Stimulated activated naive CD8-positive, alpha-beta T cell treated with anti-CD3 and anti-CD28 coated beads, Interleukin-15, amount 100 ng/mL, for 72 hours (primary cell): ENCODE measurements around the gene DOCK1.

Experiments
- ATAC-seq: fragments of 150-1000 bp; cut with Tn5 transposase; 2 replicates; pipeline ENCODE4 v1.10.0; 2021; ENCODE audit warnings: mild to moderate bottlenecking, moderate library complexity
- DNase-seq, 2 donors: peaks; one replicate each; pipeline ENCODE4 v3.0.0; 2021 to 2022
- H3K27ac Mint-ChIP-seq, 2 donors: one replicate each; pipeline ENCODE4 v1.8.0; 2022; ENCODE audit warnings: mild to moderate bottlenecking in 2 of 2, mixed read lengths in 2 of 2, moderate library complexity in 2 of 2
- H3K27me3 Mint-ChIP-seq: one replicate; pipeline ENCODE4 v1.8.0; 2022; ENCODE audit warnings: mixed read lengths
- H3K4me1 Mint-ChIP-seq: one replicate; pipeline ENCODE4 v1.8.0; 2022; ENCODE audit warnings: mild to moderate bottlenecking, mixed read lengths
- H3K4me3 Mint-ChIP-seq, 2 donors: one replicate each; pipeline ENCODE4 v1.8.0; 2022; ENCODE audit warnings: mild to moderate bottlenecking in 2 of 2, mixed read lengths in 2 of 2, moderate library complexity in 1 of 2
- H3K9me3 Mint-ChIP-seq, 2 donors: one replicate each; pipeline ENCODE4 v1.8.0; 2022; ENCODE audit warnings: mixed read lengths in 2 of 2

DOCK1 gene

DNA sequence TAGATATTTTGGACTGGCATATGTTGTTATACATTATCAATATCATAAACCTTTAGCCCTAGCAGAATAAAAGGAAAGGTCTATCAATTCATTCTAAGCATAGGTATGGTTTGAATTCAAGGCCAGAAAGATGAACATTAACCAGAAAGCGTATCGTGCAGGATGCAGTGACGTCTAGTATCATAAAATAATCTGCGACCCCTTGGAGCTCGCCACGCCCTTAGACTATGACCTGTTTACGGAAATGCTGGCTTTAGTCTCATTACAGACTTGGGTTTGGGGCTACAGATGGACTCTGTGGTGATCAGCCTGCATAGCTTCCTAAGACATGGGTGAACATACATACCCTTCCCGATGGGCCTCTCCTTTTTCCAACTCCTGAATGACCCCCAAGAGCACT is 269.6 kb downstream of the DOCK1 start:
- Mint-ChIP-seq H3K27ac (no peak overlapping the region), H3K27me3 (no peaks in the 10 kb centered on the region), H3K4me1 (no peaks in the 10 kb centered on the region), H3K4me3 (no peak overlapping the region), H3K9me3 (no peaks in the 10 kb centered on the region)
- DNase-seq (no peak), ATAC-seq (no peak)

- Mint-ChIP-seq H3K9me3 (no peaks in the 10 kb centered on the region), H3K27me3 (no peaks in the 10 kb centered on the region), H3K4me3 (no peak overlapping the region), H3K27ac (no peak overlapping the region), H3K4me1 (no peaks in the 10 kb centered on the region)
- DNase-seq (no peak), ATAC-seq (no peak)
Observed at GRCh38 chr10:127175357-127176110, 270.3 kb downstream of the DOCK1 start.

DNA sequence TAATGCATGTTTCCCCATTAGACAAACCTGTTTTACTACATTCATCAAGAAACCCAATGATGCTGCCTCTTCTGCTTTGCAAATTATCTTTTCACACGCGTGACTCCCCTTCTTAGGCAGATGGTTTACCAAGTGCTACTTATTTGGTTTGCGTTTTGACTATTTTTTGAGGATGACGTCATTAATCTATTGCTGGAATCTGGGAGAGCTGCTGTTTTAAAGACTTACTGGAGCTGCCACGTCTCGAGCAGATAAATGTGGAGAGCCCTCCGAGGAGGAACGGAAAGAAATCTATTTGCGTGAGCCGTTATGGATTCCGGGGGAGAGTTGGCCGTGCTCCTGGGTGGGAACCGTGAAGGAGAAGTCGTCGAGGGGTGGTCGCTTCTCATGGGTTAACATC is 271.4 kb downstream of the DOCK1 start:
- DNase-seq (no peak), ATAC-seq (no peak)
- Mint-ChIP-seq H3K27me3 (no peaks in the 10 kb centered on the region), H3K9me3 (no peaks in the 10 kb centered on the region), H3K4me3 (no peak overlapping the region), H3K4me1 (no peaks in the 10 kb centered on the region), H3K27ac (no peak overlapping the region)

DNA sequence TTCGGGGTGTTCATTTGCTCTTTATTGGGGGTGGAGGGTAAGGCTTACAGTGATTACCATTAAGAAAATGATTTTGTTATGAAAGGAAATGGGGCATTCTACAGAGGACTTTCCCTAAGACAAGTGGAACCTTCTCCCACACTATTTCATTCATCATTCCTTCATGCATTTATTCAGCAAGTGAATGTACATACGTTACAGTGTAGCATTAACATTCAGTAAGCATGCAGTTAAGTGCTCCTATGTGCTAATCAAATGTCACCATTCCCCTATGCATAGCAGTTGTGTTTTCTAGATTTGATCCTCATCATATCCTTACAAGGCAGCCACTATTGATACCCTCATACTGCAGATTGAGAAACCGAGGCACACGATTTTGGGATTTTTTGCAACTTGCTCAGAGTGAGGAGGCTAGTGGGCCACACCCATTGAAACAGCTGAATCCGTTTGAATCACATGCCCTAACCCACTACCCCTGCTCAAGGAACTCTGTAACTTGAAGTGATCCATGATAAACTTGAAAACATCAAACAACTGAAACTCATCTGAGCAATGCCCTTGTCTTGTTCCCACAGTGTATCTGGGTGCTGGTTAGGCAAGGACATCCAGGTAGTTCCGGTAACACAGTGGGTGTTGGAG is 274.5 kb downstream of the DOCK1 start:
- H3K9me3 Mint-ChIP-seq, result peaks cover 4 to 6% of the 10 kb centered on the region in 2 donors
- H3K4me3 Mint-ChIP-seq, result no peak overlapping the region
- no peaks in the 10 kb centered on the region for H3K4me1 Mint-ChIP-seq
- no peak for DNase-seq
- H3K27me3 Mint-ChIP-seq, result peaks cover 6% of the 10 kb centered on the region
- no peak overlapping the region for H3K27ac Mint-ChIP-seq
- no peak for ATAC-seq

GRCh38 chr10:127182161-127182560 is 276.9 kb downstream of the DOCK1 start:
- H3K9me3 Mint-ChIP-seq, result peaks cover 4 to 14% of the 10 kb centered on the region in 2 donors
- H3K27ac Mint-ChIP-seq, result no peak overlapping the region
- H3K4me1 Mint-ChIP-seq, result no peaks in the 10 kb centered on the region
- DNase-seq, result no peak
- peaks cover 7% of the 10 kb centered on the region for H3K27me3 Mint-ChIP-seq
- H3K4me3 Mint-ChIP-seq, result no peak overlapping the region
- no peak for ATAC-seq

DNA sequence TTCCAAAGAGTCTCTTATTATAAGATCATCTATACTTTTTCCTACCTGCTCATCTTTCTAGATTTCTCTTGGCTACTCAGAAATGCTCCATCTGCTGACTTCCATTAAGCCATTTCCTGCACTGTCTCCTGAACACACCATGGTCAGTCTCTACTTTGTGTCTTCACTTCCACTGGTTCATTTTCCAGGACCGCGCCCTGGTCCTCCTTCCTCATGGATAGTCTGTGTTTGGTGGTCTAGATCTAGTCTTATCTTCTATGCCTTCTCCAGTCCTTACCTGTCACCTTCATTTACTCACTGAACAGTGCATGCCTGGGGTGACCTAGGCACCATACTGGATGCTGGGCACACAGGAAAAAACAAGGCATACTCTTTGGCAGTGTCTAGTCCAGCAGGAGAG is 279.4 kb downstream of the DOCK1 start:
- no peak for ATAC-seq
- Mint-ChIP-seq H3K9me3 (peaks cover 4 to 14% of the 10 kb centered on the region in 2 donors), H3K27me3 (peaks cover 7% of the 10 kb centered on the region), H3K27ac (no peak overlapping the region), H3K4me1 (no peaks in the 10 kb centered on the region), H3K4me3 (no peak overlapping the region)
- no peak for DNase-seq

DNA sequence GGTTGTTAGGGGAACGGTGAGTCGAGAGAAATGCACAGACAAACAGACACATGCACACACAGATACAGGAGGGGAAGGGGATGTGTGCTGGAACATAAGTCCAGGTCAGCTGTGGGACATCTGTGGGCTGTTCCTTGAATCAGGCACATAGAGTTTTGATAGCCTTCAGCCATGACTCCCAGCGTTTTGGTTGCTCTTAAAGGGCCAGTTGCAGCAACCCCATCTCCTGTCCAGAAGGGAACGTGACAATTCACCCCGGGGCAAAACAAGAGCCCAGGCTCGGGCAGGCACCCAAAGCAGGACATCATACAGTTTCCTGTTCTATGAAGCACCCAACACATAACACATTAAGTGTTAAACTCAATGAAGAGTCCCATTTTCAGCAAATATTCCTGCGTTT is 281.6 kb downstream of the DOCK1 start:
- ATAC-seq, result no peak
- DNase-seq, result no peak
- Mint-ChIP-seq H3K4me1 (no peaks in the 10 kb centered on the region), H3K9me3 (peaks cover 4 to 14% of the 10 kb centered on the region in 2 donors), H3K27me3 (peaks cover 7% of the 10 kb centered on the region), H3K27ac (no peak overlapping the region), H3K4me3 (no peak overlapping the region)

GRCh38 chr10:127189226-127189625 is 284.0 kb downstream of the DOCK1 start:
- Mint-ChIP-seq H3K4me3 (no peak overlapping the region), H3K27me3 (peaks cover 18% of the 10 kb centered on the region), H3K4me1 (no peaks in the 10 kb centered on the region), H3K9me3 (peaks cover 4 to 14% of the 10 kb centered on the region in 2 donors), H3K27ac (no peak overlapping the region)
- DNase-seq (no peak), ATAC-seq (no peak)

DNA sequence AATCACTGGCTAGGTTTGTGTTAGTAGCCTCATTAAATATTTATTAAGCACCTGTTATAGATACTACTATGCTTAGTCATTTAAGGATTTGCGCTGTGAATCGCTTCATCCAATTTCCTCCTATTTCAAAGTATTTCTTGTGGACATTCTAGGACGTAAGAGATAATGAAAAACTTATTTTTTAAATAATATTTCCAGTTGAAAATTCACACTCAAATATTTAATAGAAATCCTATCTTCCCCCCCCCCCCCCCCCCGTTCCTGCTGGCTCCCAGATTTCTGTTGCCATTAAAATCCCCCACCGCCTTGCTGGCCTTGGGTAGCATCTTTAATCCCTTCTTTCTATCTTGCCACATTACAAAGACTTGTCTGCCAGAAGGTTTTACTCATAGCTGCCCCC is 285.2 kb downstream of the DOCK1 start:
- Mint-ChIP-seq H3K27ac (no peak overlapping the region), H3K4me1 (no peaks in the 10 kb centered on the region)

GRCh38 chr10:127193125-127193524 is 287.9 kb downstream of the DOCK1 start:
- no peak for ATAC-seq
- H3K4me3 Mint-ChIP-seq, result no peak overlapping the region
- H3K9me3 Mint-ChIP-seq, result no peaks in the 10 kb centered on the region
- no peak overlapping the region for H3K27ac Mint-ChIP-seq
- peaks cover 41% of the 10 kb centered on the region for H3K27me3 Mint-ChIP-seq
- H3K4me1 Mint-ChIP-seq, result no peaks in the 10 kb centered on the region
- DNase-seq, result no peak

More for the DNA sequence above, 285.2 kb downstream of the DOCK1 start:
- no peak for DNase-seq
- Mint-ChIP-seq H3K27me3 (peaks cover 23% of the 10 kb centered on the region), H3K9me3 (peaks cover 0 to 5% of the 10 kb centered on the region in 2 donors), H3K4me3 (no peak overlapping the region)
- no peak for ATAC-seq

DNA sequence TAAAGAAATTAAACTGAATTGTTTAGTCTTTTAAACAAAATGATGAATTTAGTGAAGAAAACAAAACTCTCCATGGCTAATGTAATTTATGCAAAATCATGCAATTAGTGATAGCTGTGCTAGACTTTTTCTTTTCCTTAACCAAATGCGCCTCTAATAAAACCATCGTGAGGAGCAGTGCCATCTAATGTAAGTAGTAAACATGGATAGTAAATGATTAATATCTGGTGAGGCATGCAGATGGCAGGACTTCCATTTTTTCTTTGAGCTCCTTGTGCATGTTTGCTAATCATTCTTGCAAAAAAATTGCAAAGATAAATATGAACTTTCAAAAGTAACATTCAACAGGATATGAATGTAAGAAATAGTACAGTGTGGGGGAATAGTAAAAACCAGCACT is 288.9 kb downstream of the DOCK1 start:
- H3K9me3 Mint-ChIP-seq, result no peaks in the 10 kb centered on the region
- peaks cover 44% of the 10 kb centered on the region for H3K27me3 Mint-ChIP-seq
- H3K4me3 Mint-ChIP-seq, result no peak overlapping the region
- DNase-seq (no peak), ATAC-seq (no peak)
- no peaks in the 10 kb centered on the region for H3K4me1 Mint-ChIP-seq
- H3K27ac Mint-ChIP-seq, result no peak overlapping the region

- DNase-seq, result no peak
- no peak for ATAC-seq
- Mint-ChIP-seq H3K27ac (no peak overlapping the region), H3K27me3 (peaks cover 44% of the 10 kb centered on the region), H3K9me3 (no peaks in the 10 kb centered on the region), H3K4me1 (no peaks in the 10 kb centered on the region), H3K4me3 (no peak overlapping the region)
Observed at GRCh38 chr10:127194599-127194998, 289.4 kb downstream of the DOCK1 start.

GRCh38 chr10:127195041-127195506 is 289.8 kb downstream of the DOCK1 start:
- no peaks in the 10 kb centered on the region for H3K4me1 Mint-ChIP-seq
- H3K27ac Mint-ChIP-seq, result no peak overlapping the region
- peaks cover 44% of the 10 kb centered on the region for H3K27me3 Mint-ChIP-seq
- H3K9me3 Mint-ChIP-seq, result no peaks in the 10 kb centered on the region
- no peak overlapping the region for H3K4me3 Mint-ChIP-seq
- DNase-seq (no peak), ATAC-seq (no peak)

- Mint-ChIP-seq H3K27ac (no peak overlapping the region), H3K27me3 (peaks cover 44% of the 10 kb centered on the region), H3K9me3 (no peaks in the 10 kb centered on the region), H3K4me1 (no peaks in the 10 kb centered on the region), H3K4me3 (no peak overlapping the region)
- ATAC-seq, result no peak
- DNase-seq, result no peak
Observed at GRCh38 chr10:127195571-127196281, 290.5 kb downstream of the DOCK1 start.

GRCh38 chr10:127196282-127197153 is 291.3 kb downstream of the DOCK1 start, which contains the start of gene INSYN2A:
Gene INSYN2A (minus strand): TSS chr10:127196591. CDS start chr10:127176395, 20,196 bp downstream.
- ATAC-seq (peak; percentile 45), DNase-seq (no peak)
- no peak within 1 kb of the TSS for H3K27ac Mint-ChIP-seq

More at GRCh38 chr10:127196282-127197153, 291.3 kb downstream of the DOCK1 start, which contains the start of gene INSYN2A:
- no peaks in the 10 kb centered on the region for H3K9me3 Mint-ChIP-seq
- no peaks in the 10 kb centered on the region for H3K4me1 Mint-ChIP-seq
- H3K4me3 Mint-ChIP-seq, result no peak within 1 kb of the TSS
- peaks cover 44% of the 10 kb centered on the region for H3K27me3 Mint-ChIP-seq
